ENCODE results near the gene JPH2. TPM values are rescaled to one million over a fixed set of nuclear protein-coding genes. Genes with fewer than 3 reads are reported as not detected.
"Not testable (repeated sequence)": the region's sequence is repeated elsewhere in the genome, so short reads cannot be mapped to it uniquely, and the experiment has no call there.

JPH2 gene
- total RNA-seq, 4 donors from 2014 or later: 173 to 442 (median 242) TPM

DNA sequence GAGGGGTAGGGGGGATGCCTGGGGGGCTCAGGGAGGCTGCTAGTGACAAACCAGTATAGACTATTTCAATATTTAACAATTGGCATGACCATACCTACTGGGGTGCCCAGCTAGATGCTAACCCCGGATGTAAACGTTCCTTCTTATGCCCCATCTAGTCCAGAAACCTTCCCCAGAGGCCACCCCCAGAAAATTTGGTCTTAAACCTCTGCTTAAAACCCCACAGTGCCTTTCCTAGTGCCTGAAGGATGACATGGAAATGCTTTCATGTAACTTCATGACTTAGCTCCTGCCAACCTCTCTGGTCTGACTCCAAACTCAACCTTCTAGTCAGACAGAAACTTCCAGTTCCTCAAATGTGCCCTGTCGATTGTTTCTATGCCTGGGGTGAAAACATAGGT is 52.0 kb downstream of the JPH2 start:
- no peak for ATAC-seq
- H3K27ac ChIP-seq: peak overlapping the region; percentile 89 to 95 (median 95)
- TF ChIP-seq POLR2AphosphoS5 (IDR thresholded peaks at IDR 0.05): peak; percentile 14
- TF ChIP-seq, protein P1, sequence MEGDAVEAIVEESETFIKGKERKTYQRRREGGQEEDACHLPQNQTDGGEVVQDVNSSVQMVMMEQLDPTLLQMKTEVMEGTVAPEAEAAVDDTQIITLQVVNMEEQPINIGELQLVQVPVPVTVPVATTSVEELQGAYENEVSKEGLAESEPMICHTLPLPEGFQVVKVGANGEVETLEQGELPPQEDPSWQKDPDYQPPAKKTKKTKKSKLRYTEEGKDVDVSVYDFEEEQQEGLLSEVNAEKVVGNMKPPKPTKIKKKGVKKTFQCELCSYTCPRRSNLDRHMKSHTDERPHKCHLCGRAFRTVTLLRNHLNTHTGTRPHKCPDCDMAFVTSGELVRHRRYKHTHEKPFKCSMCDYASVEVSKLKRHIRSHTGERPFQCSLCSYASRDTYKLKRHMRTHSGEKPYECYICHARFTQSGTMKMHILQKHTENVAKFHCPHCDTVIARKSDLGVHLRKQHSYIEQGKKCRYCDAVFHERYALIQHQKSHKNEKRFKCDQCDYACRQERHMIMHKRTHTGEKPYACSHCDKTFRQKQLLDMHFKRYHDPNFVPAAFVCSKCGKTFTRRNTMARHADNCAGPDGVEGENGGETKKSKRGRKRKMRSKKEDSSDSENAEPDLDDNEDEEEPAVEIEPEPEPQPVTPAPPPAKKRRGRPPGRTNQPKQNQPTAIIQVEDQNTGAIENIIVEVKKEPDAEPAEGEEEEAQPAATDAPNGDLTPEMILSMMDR (IDR thresholded peaks at IDR 0.05): no peak

GRCh38 chr20:44133424-44133823 is 53.6 kb downstream of the JPH2 start:
- H3K36me3 ChIP-seq: no peaks in the 10 kb centered on the region
- peak overlapping the region; percentile 53 to 77 (median 58) for H3K27ac ChIP-seq

More for the DNA sequence above, 52.0 kb downstream of the JPH2 start:
- 55 to 71% methylated on average over 2 of the region's 3 CpGs for WGBS, 2 donors (ENCODE audit: low coverage in 1 of 2)
- H3K9me3 ChIP-seq: no peaks in the 10 kb centered on the region
- H3K4me3 ChIP-seq: no peak overlapping the region
- H3K36me3 ChIP-seq: no peaks in the 10 kb centered on the region
- H3K4me1 ChIP-seq: peaks cover 5 to 75% (median 7%) of the 10 kb centered on the region in 3 donors
- H3K27me3 ChIP-seq: no peaks in the 10 kb centered on the region

DNA sequence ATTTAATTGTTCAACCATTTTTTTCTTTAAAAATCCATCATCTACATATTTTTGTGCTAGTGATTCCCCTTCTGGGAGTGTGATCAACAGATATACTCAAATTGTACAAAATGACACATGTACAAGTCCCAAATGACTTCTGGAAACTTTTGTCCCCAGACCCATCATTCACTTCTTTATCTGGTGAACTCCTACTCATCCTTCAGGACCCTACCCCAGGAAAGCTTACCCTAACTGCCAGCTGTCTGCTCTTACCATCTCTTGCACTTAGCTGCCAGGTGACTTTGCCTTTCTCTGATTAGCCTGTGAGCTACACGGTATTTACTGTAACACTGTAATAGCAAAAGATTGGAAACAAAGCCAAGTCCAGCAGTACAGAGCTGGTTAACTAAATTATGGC is 55.3 kb downstream of the JPH2 start:
- WGBS, 2 donors (ENCODE audit: low coverage in 1 of 2): 38 to 60% methylated on average over 1 of the region's 1 CpG
- Histone ChIP-seq H3K27ac (peak overlapping the region; percentile 21 to 70 (median 52)), H3K4me1 (peaks cover 3 to 56% (median 3%) of the 10 kb centered on the region in 3 donors), H3K4me3 (no peak overlapping the region), H3K27me3 (no peaks in the 10 kb centered on the region), H3K9me3 (no peaks in the 10 kb centered on the region), H3K36me3 (no peaks in the 10 kb centered on the region)
- no peak for ATAC-seq
- no peak for TF ChIP-seq EP300 (IDR thresholded peaks at IDR 0.05)
- TF ChIP-seq, protein P1 (IDR thresholded peaks at IDR 0.05): no peak
- no peak for TF ChIP-seq POLR2A (IDR thresholded peaks at IDR 0.05)
- no peak for TF ChIP-seq POLR2AphosphoS5 (IDR thresholded peaks at IDR 0.05)

More at GRCh38 chr20:44133424-44133823, 53.6 kb downstream of the JPH2 start:
- TF ChIP-seq POLR2AphosphoS5 (IDR thresholded peaks at IDR 0.05) (no peak), POLR2A (IDR thresholded peaks at IDR 0.05) (no peak), EP300 (IDR thresholded peaks at IDR 0.05) (no peak)
- TF ChIP-seq, protein P1 (IDR thresholded peaks at IDR 0.05): no peak
- 57 to 88% methylated on average over 1 of the region's 4 CpGs for WGBS, 2 donors (ENCODE audit: low coverage in 1 of 2)
- Histone ChIP-seq H3K27me3 (no peaks in the 10 kb centered on the region), H3K4me3 (no peak overlapping the region), H3K4me1 (peaks cover 3 to 73% (median 3%) of the 10 kb centered on the region in 3 donors), H3K9me3 (no peaks in the 10 kb centered on the region)
- no peak for ATAC-seq

DNA sequence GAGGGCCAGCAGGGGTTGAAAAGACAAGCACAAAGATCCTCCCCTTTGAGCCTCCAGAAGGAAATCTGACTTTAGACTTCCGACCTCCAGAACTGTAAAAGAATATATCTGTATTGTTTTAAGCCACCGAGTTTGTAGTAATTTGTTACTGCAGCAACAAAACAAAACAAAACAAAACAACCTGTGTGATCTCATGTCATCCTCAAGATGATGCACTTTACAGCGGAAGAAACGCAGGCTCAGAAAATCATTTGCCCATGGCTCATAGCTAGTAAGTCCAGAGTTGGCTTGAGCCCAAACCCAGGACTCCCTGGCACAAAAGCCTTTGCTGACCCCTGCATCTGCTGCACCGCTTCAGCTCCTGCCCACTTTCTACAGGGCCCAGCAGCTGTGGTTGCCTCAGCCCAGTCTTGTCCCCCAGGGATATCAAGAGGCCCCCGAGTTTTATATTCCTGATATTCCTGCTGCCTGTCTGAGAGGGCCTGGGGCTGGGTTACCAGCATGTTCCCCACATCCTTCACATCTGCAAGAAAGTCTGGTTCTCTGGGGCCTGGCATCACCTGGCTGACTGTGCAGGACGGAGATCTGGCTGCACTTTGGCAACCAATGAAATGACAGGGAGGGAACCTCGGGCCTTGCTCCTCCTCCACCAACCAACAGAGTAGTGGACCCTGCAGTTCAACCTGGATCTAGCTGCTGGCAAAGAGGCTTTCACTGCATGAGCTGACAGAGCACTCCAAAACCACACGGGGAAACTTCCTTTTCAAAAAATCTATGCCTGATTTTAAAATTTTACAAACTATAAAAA is 56.9 kb downstream of the JPH2 start:
- H3K36me3 ChIP-seq: no peaks in the 10 kb centered on the region
- 20 to 28% methylated on average over 4 to 5 of the region's 9 CpGs for WGBS, 2 donors (ENCODE audit: low coverage in 1 of 2)
- no peaks in the 10 kb centered on the region for H3K27me3 ChIP-seq
- no peak overlapping the region for H3K4me3 ChIP-seq
- no peak for ATAC-seq
- H3K4me1 ChIP-seq: peaks cover 3 to 55% (median 3%) of the 10 kb centered on the region in 3 donors
- no peak for TF ChIP-seq EP300 (IDR thresholded peaks at IDR 0.05)
- TF ChIP-seq POLR2AphosphoS5 (IDR thresholded peaks at IDR 0.05): peak; percentile 33
- H3K9me3 ChIP-seq: no peaks in the 10 kb centered on the region
- H3K27ac ChIP-seq: peak overlapping the region; percentile 55 to 78 (median 66)

GRCh38 chr20:44129300-44129699 is 57.7 kb downstream of the JPH2 start:
- H3K36me3 ChIP-seq, H3K4me3 ChIP-seq, H3K9me3 ChIP-seq, H3K27me3 ChIP-seq: not testable (repeated sequence)
- peak; percentile 23 for ATAC-seq
- Histone ChIP-seq H3K27ac (peak overlapping the region; percentile 55 to 78 (median 66)), H3K4me1 (peaks cover 3 to 59% (median 3%) of the 10 kb centered on the region in 3 donors)
- WGBS, 2 donors (ENCODE audit: low coverage in 1 of 2): 48 to 59% methylated on average over 3 to 7 of the region's 7 CpGs

GRCh38 chr20:44126445-44126844 is 60.5 kb downstream of the JPH2 start:
- peak overlapping the region in 3 of 4 donors; percentile 9 to 51 (median 35) for H3K27ac ChIP-seq
- no peaks in the 10 kb centered on the region for H3K9me3 ChIP-seq
- H3K36me3 ChIP-seq: no peaks in the 10 kb centered on the region
- no peaks in the 10 kb centered on the region for H3K27me3 ChIP-seq
- TF ChIP-seq EP300 (IDR thresholded peaks at IDR 0.05): no peak
- TF ChIP-seq POLR2AphosphoS5 (IDR thresholded peaks at IDR 0.05): no peak
- TF ChIP-seq, protein P1 (IDR thresholded peaks at IDR 0.05): no peak
- no peak for TF ChIP-seq POLR2A (IDR thresholded peaks at IDR 0.05)
- no peak for ATAC-seq
- WGBS, 2 donors (ENCODE audit: low coverage in 1 of 2): 80% methylated on average over 1 of the region's 3 CpGs; no CpG with 5 or more reads in 1 of the 2 donors
- H3K4me1 ChIP-seq: peaks cover 5 to 80% (median 10%) of the 10 kb centered on the region in 3 donors
- H3K4me3 ChIP-seq: no peak overlapping the region
